ENCODE measurements around the gene ARHGDIA. TPM values are rescaled to one million over a fixed set of nuclear protein-coding genes. Genes with fewer than 3 reads are reported as not detected.
A peak's percentile ranks its signal among the peaks of the same experiment; 100 is the strongest.

Gene ARHGDIA
- total RNA-seq, 4 donors from 2014 or later = 190 to 484 (median 237) TPM

- 81 to 83% methylated on average over 11 of the region's 11 CpGs for WGBS, 2 donors
- TF ChIP-seq EP300 (IDR thresholded peaks at IDR 0.05) = no peak
- TF ChIP-seq CTCF (IDR thresholded peaks at IDR 0.05) = no peak
- no peak for TF ChIP-seq POLR2A (IDR thresholded peaks at IDR 0.05)
- Histone ChIP-seq H3K27me3 (no peaks in the 10 kb centered on the region), H3K4me1 (peaks cover 0 to 55% (median 6%) of the 10 kb centered on the region in 4 donors), H3K9me3 (no peaks in the 10 kb centered on the region), H3K36me3 (peaks cover 0 to 52% (median 0%) of the 10 kb centered on the region in 3 donors), H3K27ac (no peak overlapping the region), H3K4me3 (no peak overlapping the region)
- DNase-seq (ENCODE audit: low spot score in 2 of 2) = no peak
Observed at GRCh38 chr17:81825841-81826466, 45.2 kb downstream of the ARHGDIA start.

- no peak for TF ChIP-seq POLR2A (IDR thresholded peaks at IDR 0.05)
- no peak for TF ChIP-seq CTCF (IDR thresholded peaks at IDR 0.05)
- no peak for TF ChIP-seq EP300 (IDR thresholded peaks at IDR 0.05)
- Histone ChIP-seq H3K27me3 (no peaks in the 10 kb centered on the region), H3K4me3 (no peak overlapping the region), H3K36me3 (peaks cover 0 to 47% (median 0%) of the 10 kb centered on the region in 3 donors), H3K27ac (no peak overlapping the region), H3K9me3 (no peaks in the 10 kb centered on the region), H3K4me1 (peaks cover 0 to 47% (median 6%) of the 10 kb centered on the region in 4 donors)
- DNase-seq (ENCODE audit: low spot score in 2 of 2) = no peak
- WGBS, 2 donors = 63 to 87% methylated on average over 5 to 9 of the region's 11 CpGs
Observed at GRCh38 chr17:81824595-81824994, 46.5 kb downstream of the ARHGDIA start.

GRCh38 chr17:81823820-81824550 lies 47.2 kb downstream of the ARHGDIA start:
- H3K9me3 ChIP-seq = no peaks in the 10 kb centered on the region
- DNase-seq (ENCODE audit: low spot score in 2 of 2) = no peak
- no peak for TF ChIP-seq CTCF (IDR thresholded peaks at IDR 0.05)
- TF ChIP-seq EP300 (IDR thresholded peaks at IDR 0.05) = no peak
- no peak for TF ChIP-seq POLR2A (IDR thresholded peaks at IDR 0.05)
- peaks cover 0 to 41% (median 6%) of the 10 kb centered on the region in 4 donors for H3K4me1 ChIP-seq
- WGBS, 2 donors = 88 to 90% methylated on average over 26 to 32 of the region's 33 CpGs
- no peak overlapping the region for H3K27ac ChIP-seq
- H3K4me3 ChIP-seq = no peak overlapping the region
- peaks cover 0 to 46% (median 0%) of the 10 kb centered on the region in 3 donors for H3K36me3 ChIP-seq
- no peaks in the 10 kb centered on the region for H3K27me3 ChIP-seq

- Histone ChIP-seq H3K4me3 (no peak overlapping the region), H3K4me1 (peaks cover 0 to 33% (median 3%) of the 10 kb centered on the region in 4 donors), H3K27me3 (no peaks in the 10 kb centered on the region), H3K9me3 (no peaks in the 10 kb centered on the region), H3K27ac (peak overlapping the region in 1 of 4 donors; percentile 7), H3K36me3 (peaks cover 0 to 46% (median 0%) of the 10 kb centered on the region in 3 donors)
- TF ChIP-seq POLR2A (IDR thresholded peaks at IDR 0.05) (no peak), CTCF (IDR thresholded peaks at IDR 0.05) (no peak), EP300 (IDR thresholded peaks at IDR 0.05) (no peak)
- WGBS, 2 donors = 88 to 90% methylated on average over 29 to 30 of the region's 30 CpGs
- no peak for DNase-seq (ENCODE audit: low spot score in 2 of 2)
Observed at GRCh38 chr17:81822996-81823819, 47.9 kb downstream of the ARHGDIA start.
